OCI-LY7 (cell line): ENCODE results near the gene ZNF195.

Experiments
- CTCF ChIP-seq: fragments of 200-600 bp; sonication (generic); conservative IDR thresholded peaks from 2 replicates; pipeline ENCODE4 v1.5.1; 2014; ENCODE audit warnings: mild to moderate bottlenecking, antibody characterized with exemption, low read length, moderate library complexity, mixed read lengths
- EZH2phosphoT487 ChIP-seq: fragments of 200-600 bp; sonication (generic); IDR thresholded peaks from 2 replicates; pipeline ENCODE4 v1.6.1; 2018; ENCODE audit warnings: low read depth, borderline replicate concordance, mild to moderate bottlenecking, mixed run types, antibody characterized with exemption, low read length, moderate library complexity, mixed read lengths

GRCh38 chr11:3359092-3359824, 19.7 kb downstream of the ZNF195 start:
- no peak for TF ChIP-seq CTCF
- no peak for TF ChIP-seq EZH2phosphoT487
